HG02759 (cell line): Measurements from ENCODE around the gene ROBO1.

Experiments
- ATAC-seq: cut with Tn5 transposase; IDR thresholded peaks from one replicate; pipeline ENCODE4 v1.9.1; 2021; ENCODE audit warnings: mild to moderate bottlenecking, moderate library complexity; ENCODE audit not compliant: unreplicated experiment

ROBO1 gene

GRCh38 chr3:78666470-78666800 lies 1101.4 kb downstream of the ROBO1 start:
- no peak for ATAC-seq

DNA sequence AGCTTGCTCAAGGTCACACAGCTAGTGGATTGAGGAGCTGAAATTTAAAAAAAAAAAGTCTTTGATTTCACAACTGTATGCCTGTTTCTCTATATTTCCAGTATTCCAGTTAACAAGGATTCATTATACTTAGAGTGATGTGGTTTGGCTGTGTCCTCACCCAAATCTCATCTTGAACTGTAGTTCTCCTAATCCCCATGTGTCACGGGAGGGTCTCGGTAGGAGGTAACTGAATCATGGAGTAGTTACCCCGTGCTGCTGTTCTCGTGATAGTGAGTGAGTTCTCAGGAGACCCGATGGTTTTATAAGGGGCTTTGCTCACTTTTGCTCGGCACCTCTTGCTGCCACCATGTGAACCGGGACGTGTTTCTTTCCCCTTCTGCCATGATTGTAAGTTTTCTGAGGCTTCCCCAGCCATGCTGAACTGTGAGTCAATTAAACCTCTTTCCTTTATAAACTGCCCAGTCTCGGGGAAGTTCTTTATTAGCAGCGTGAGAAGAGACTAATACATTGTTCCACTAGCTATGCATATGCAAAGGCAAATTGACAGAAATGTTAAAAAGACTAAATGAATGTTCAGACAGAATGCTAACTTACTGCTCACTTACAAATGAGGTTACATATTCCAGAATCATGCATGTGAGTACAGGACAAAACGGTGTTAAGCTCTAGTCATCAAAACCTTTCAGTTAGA lies 1101.9 kb downstream of the ROBO1 start:
- no peak for ATAC-seq

- no peak for ATAC-seq
These were observed 1102.7 kb downstream of the ROBO1 start for GRCh38 chr3:78665101-78665500.

DNA sequence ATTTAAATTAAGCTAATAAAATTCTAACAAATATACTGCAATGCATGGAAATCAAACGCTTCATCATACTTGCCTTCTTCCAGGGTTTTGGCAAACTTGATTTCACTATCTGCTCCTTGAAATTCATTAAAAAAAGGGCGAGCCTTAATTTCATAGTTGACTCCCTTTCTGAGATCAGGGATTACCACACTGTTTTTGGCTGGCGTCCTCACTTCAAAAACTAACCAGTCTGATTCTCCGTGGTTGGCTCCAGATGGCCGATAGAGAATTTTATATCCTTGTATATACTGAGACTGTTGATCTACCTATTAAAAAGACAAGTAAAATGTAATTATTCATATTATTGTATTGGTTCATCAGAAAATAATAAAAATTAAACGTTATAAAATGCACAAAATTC lies 1106.8 kb downstream of the ROBO1 start:
- no peak for ATAC-seq

DNA sequence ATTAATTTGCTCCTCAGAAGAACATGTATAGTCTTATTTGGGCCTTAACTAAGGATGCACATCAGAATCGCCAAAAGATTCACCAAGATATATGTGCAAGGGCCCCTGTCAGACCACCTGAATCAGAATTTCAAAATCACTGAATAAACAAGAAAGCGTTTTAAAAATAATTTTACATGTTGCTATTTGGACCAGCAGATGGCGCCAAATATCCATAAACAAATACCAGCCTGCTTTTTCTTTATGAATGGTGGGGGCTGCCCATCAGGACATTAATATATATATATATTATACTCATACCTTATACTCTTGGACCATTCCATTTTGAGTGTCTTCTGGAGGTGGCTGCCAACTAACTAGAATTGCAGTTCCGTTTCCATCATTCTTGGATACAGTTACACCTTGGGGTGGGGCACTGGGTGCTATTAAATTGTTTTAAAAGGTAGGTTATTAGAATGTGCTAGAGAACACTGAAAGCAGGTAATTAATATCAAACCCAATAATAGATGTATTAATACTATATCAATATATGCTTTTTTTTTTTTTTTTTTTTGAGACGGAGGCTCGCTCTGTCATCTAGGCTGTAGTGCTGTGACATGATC lies 1108.3 kb downstream of the ROBO1 start:
- ATAC-seq: no peak

- ATAC-seq: no peak
These were observed 1120.1 kb downstream of the ROBO1 start for GRCh38 chr3:78647726-78648125.

DNA sequence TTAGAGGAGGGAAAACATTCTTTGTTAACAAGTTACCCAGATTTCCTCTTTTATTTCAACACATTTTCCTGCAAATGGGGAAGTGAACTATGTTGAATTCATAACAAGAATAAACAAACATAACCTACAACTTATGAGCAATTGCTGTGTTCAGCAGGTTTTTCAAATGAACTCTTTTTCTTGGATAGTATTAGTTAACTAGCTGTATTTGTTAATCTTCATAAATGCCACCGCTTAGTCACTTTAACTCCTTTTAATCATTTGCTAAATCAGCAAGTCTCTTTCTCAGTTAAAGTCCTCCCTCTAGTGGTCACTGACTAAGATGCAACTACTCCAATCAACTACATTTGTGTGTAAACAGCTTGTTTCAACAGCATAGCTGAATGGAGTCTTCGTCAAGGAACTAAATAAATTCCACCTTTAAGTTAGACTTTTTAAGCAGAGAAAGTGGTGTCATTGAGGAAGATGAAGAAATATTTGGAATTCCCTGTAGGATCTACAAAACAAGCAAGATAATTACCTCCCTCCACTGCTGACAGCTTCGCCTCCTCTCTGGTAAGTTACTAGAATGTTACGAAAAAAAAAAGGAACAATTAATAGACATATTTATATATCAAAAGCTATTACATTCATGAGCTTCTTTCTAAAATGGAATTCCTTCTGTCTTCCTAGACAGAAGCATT lies 1122.0 kb downstream of the ROBO1 start:
- peak; percentile 90 for ATAC-seq

DNA sequence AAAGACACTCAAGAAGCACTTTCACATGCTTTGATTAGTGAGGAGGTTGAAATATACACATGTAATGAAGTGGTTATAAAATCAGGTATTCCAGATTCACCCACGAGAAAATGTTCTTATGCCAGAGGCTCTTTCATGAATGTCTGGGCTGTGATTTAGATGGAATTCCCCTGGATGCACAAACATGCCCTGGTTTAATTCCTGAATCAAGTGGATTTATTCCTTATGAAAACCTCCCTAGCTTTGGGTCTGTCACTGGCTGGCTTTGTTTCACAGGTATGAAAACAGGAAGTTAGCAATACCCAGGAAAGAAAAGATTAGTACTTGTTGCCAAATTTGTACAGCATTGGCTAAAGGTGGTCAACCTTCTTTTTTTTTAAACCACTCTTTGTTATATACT lies 1123.0 kb downstream of the ROBO1 start:
- ATAC-seq: no peak

- no peak for ATAC-seq
These were observed 1125.4 kb downstream of the ROBO1 start for GRCh38 chr3:78642226-78643035.

GRCh38 chr3:78641703-78642102 lies 1126.1 kb downstream of the ROBO1 start:
- no peak for ATAC-seq

- no peak for ATAC-seq
These were observed 1133.5 kb downstream of the ROBO1 start for GRCh38 chr3:78634316-78634715.

DNA sequence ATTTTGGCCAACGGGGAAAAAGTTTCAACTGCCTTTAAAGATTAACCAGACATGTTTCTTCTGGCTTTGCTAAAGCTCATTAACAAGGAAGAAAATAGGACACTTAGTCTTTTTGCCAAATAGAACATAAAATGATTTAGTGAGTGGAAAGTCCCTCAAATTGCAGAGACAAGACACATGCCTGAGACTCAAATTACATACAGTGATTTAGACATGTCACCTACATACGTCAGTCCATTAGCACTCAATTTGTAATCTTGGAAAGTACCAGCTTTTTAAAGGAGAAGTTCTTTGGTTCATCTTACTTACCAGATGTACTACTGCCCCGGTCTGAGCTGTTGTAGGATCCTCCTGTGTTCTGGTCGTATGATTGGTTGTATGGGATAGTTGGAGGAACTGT lies 1134.2 kb downstream of the ROBO1 start:
- no peak for ATAC-seq

GRCh38 chr3:78632925-78633553 lies 1134.8 kb downstream of the ROBO1 start:
- no peak for ATAC-seq

GRCh38 chr3:78629544-78629943 lies 1138.3 kb downstream of the ROBO1 start:
- no peak for ATAC-seq

DNA sequence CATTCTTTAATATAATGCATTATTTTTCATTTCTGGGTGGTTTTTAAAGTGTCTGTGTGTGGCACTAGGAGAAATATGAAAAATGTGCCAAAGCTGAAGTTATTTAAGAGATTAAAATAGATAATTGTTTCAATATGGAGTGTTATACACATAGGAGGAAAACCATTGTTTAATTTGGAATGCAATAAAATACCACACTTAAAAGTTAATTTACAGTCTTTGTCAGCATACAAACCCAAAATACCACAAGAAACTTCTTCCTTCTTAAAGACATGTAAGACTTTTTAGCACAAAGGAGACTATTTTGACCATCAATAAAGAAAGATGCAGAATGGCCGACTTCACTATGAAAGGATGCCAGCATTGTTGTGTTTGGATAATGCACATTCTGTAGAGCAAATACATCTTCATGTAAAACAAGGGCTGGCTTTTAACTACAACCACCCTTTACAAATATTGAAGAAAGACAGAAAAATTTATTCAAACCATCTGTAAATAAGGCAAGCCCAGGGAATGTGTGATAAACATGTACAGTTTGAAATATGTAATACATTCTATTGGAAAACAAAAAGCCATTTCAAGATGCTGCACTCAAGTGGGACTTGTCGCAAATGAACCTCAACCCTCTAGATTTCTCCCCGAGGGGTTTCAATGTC lies 1146.6 kb downstream of the ROBO1 start:
- ATAC-seq: no peak

DNA sequence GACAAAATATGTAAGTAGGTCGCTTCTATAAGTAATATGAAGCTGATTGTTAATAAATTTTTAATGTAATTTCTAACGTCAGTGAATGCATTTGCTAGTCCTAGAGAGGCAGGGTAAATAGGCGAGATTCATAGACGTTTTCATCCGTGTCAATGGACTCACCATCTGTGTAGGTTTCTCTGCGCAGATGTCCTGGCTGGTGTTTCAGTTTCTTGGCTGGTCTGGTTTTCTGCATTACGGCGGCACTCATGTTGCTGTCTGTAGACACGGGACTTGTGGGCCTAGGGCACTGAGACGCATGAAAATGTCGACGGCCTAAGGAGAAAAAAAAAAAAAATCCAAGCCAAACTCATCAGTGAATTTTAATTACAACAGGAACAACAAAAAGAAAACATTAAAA lies 1153.3 kb downstream of the ROBO1 start:
- ATAC-seq: no peak

GRCh38 chr3:78613421-78613879 lies 1154.3 kb downstream of the ROBO1 start:
- no peak for ATAC-seq

GRCh38 chr3:78611278-78611677 lies 1156.5 kb downstream of the ROBO1 start:
- no peak for ATAC-seq

DNA sequence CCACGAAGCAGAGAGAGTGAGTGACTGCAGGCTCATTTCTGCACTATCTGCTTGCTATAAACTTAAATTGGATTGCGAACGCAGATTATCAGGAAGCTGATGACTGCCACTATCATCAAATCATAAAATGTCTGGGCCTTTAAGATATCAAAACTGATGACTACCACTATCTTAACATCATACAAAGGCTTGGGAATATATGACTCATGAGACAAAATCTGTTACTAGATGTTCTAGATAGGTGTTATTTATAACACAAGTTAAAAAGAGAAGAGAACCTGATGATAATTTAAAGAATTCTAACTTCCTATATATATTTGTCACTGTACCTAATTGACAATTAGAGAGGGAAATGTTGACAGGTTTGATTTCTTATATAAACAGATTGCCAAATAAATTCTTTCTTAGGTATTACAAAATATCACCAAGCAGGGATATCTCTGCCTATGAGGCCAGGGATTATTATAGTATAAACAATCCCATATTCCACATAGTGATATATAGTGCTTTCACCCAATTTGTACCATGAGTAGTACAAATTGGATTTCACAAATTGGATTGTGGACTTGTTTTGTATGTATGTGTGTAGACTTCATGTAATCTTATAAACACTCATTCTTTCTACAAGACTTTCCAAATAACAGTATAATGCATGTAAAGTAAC lies 1157.2 kb downstream of the ROBO1 start:
- ATAC-seq: no peak

DNA sequence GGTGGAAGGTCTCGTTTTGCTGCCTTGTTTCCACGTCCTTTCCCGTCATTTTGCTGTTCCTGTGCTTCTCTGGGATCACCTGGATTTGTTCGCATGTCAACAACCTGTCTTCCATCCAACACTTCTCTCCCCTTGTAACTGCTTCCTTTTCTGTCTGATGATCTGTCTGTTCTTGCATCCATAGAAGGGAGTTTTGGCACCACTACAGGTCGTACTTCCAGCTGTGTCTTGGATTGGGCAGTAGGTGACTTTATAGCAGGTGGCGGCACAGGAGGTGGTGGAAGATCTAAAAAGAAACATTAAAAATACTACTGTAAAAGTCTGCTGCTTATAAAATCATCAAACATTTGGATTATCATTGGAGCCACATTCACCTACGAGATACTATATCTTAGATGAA lies 1161.0 kb downstream of the ROBO1 start:
- no peak for ATAC-seq
